H1 (cell line): ENCODE data around the gene PDE1C.

Experiments used
- ATF3 ChIP-seq: IDR thresholded peaks from 2 replicates; pipeline ENCODE4 v1.6.1; 2011; ENCODE audit warnings: low read depth, mild to moderate bottlenecking, low read length; ENCODE audit not compliant: insufficient read depth
- CTCF ChIP-seq, 3 experiments: IDR thresholded peaks; 1 replicate in 2 of 3; 2 replicates in 1 of 3; pipeline versions ENCODE4 v1.5.1 to v1.6.1; 2011; ENCODE audit warnings: low read length in 3 of 3, mild to moderate bottlenecking in 3 of 3, inconsistent platforms in 2 of 3, low read depth in 1 of 3, moderate library complexity in 1 of 3; ENCODE audit not compliant: insufficient read depth in 1 of 3; ENCODE audit errors: control extremely low read depth in 1 of 3

- TF ChIP-seq ATF3 (no peak), CTCF (IDR thresholded peaks at IDR 0.05; ENCODE audit: control extremely low read depth in 1 of 3, insufficient read depth in 1 of 3, low read depth in 1 of 3, low read length in 3 of 3) (no peak)
Measured at GRCh38 chr7:32025381-32026082, 44.7 kb downstream of the PDE1C start.
